ENCODE data around the gene KCNH1.
"Not testable (repeated sequence)": the region's sequence is repeated elsewhere in the genome, so short reads cannot be mapped to it uniquely, and the experiment has no call there.

Gene KCNH1

GRCh38 chr1:211095381-211095780 lies 38.6 kb downstream of the KCNH1 start:
- no peak for DNase-seq (ENCODE audit: low read depth)

- DNase-seq (ENCODE audit: low read depth) = no peak
These were observed 41.0 kb downstream of the KCNH1 start for GRCh38 chr1:211092955-211093354.

GRCh38 chr1:211091867-211092266 lies 42.1 kb downstream of the KCNH1 start:
- DNase-seq (ENCODE audit: low read depth) = no peak

- DNase-seq (ENCODE audit: low read depth) = no peak
These were observed 44.4 kb downstream of the KCNH1 start for GRCh38 chr1:211089536-211089935.

GRCh38 chr1:211088156-211088555 lies 45.8 kb downstream of the KCNH1 start:
- no peak for DNase-seq (ENCODE audit: low read depth)

GRCh38 chr1:211082824-211083223 lies 51.1 kb downstream of the KCNH1 start:
- no peak for DNase-seq (ENCODE audit: low read depth)

GRCh38 chr1:211081447-211081846 lies 52.5 kb downstream of the KCNH1 start:
- DNase-seq (ENCODE audit: low read depth) = not testable (repeated sequence)

GRCh38 chr1:211068976-211069375 lies 65.0 kb downstream of the KCNH1 start:
- no peak for DNase-seq (ENCODE audit: low read depth)

- no peak for DNase-seq (ENCODE audit: low read depth)
These were observed 67.1 kb downstream of the KCNH1 start for GRCh38 chr1:211066781-211067384.

GRCh38 chr1:211041838-211042237 lies 92.1 kb downstream of the KCNH1 start:
- not testable (repeated sequence) for DNase-seq (ENCODE audit: low read depth)

GRCh38 chr1:211037095-211037494 lies 96.9 kb downstream of the KCNH1 start:
- DNase-seq (ENCODE audit: low read depth) = no peak

- DNase-seq (ENCODE audit: low read depth) = no peak
These were observed 97.4 kb downstream of the KCNH1 start for GRCh38 chr1:211036381-211037060.

GRCh38 chr1:211035821-211036380 lies 98.0 kb downstream of the KCNH1 start:
- DNase-seq (ENCODE audit: low read depth) = no peak

GRCh38 chr1:211033921-211034525 lies 99.9 kb downstream of the KCNH1 start:
- no peak for DNase-seq (ENCODE audit: low read depth)

- no peak for DNase-seq (ENCODE audit: low read depth)
These were observed 109.0 kb downstream of the KCNH1 start for GRCh38 chr1:211024901-211025300.

- DNase-seq (ENCODE audit: low read depth) = no peak
These were observed 114.7 kb downstream of the KCNH1 start for GRCh38 chr1:211019266-211019665.

GRCh38 chr1:211018690-211019089 lies 115.3 kb downstream of the KCNH1 start:
- no peak for DNase-seq (ENCODE audit: low read depth)

GRCh38 chr1:211017075-211017718 lies 116.8 kb downstream of the KCNH1 start:
- DNase-seq (ENCODE audit: low read depth) = no peak

- no peak for DNase-seq (ENCODE audit: low read depth)
These were observed 119.7 kb downstream of the KCNH1 start for GRCh38 chr1:211014275-211014674.

GRCh38 chr1:211013346-211014240 lies 120.4 kb downstream of the KCNH1 start:
- no peak for DNase-seq (ENCODE audit: low read depth)

GRCh38 chr1:211011128-211011527 lies 122.8 kb downstream of the KCNH1 start:
- DNase-seq (ENCODE audit: low read depth) = not testable (repeated sequence)

- no peak for DNase-seq (ENCODE audit: low read depth)
These were observed 124.0 kb downstream of the KCNH1 start for GRCh38 chr1:211009944-211010343.
